HG02938 (cell line): ENCODE results near the gene RRAD.
"Not testable (repeated sequence)": the region's sequence is repeated elsewhere in the genome, so short reads cannot be mapped to it uniquely, and the experiment has no call there.

ENCODE experiments used
- ATAC-seq: cut with Tn5 transposase; IDR thresholded peaks from one replicate; pipeline ENCODE4 v1.9.1; 2021; ENCODE audit warnings: mild to moderate bottlenecking, moderate library complexity; ENCODE audit not compliant: unreplicated experiment

RRAD gene

GRCh38 chr16:66925322-66925840, at the start of gene RRAD:
Gene RRAD, minus strand, starts transcription at chr16:66925535. Its CDS starts 356 bp downstream, at chr16:66925179.
- no peak for ATAC-seq

- not testable (repeated sequence) for ATAC-seq
Observed at GRCh38 chr16:66974932-66975246, 49.6 kb upstream of the RRAD start.

- ATAC-seq, result not testable (repeated sequence)
Observed at GRCh38 chr16:66974156-66974931, 49.0 kb upstream of the RRAD start.

- ATAC-seq, result no peak
Observed at GRCh38 chr16:66973716-66974115, 48.4 kb upstream of the RRAD start.

- ATAC-seq, result no peak
Observed at GRCh38 chr16:66972983-66973382, 47.6 kb upstream of the RRAD start.

- ATAC-seq, result no peak
Observed at GRCh38 chr16:66970775-66971720, 45.7 kb upstream of the RRAD start.

- ATAC-seq, result no peak
Observed at GRCh38 chr16:66968847-66969246, 43.5 kb upstream of the RRAD start.

GRCh38 chr16:66964049-66964448, 38.7 kb upstream of the RRAD start:
- no peak for ATAC-seq

- ATAC-seq, result no peak
Observed at GRCh38 chr16:66961914-66962313, 36.6 kb upstream of the RRAD start.

- ATAC-seq, result no peak
Observed at GRCh38 chr16:66961065-66961744, 35.9 kb upstream of the RRAD start, which contains the start of gene CES3. Gene CES3, plus strand, starts transcription at chr16:66961266. Its CDS starts 42 bp downstream, at chr16:66961308.

- ATAC-seq, result no peak
Observed at GRCh38 chr16:66960270-66960669, 34.9 kb upstream of the RRAD start.

GRCh38 chr16:66959704-66960161, 34.4 kb upstream of the RRAD start:
- no peak for ATAC-seq

- ATAC-seq, result no peak
Observed at GRCh38 chr16:66958857-66959703, 33.7 kb upstream of the RRAD start.

GRCh38 chr16:66956154-66956457, 30.8 kb upstream of the RRAD start:
- ATAC-seq, result not testable (repeated sequence)

- not testable (repeated sequence) for ATAC-seq
Observed at GRCh38 chr16:66955363-66956153, 30.2 kb upstream of the RRAD start.

GRCh38 chr16:66954097-66954659, 28.8 kb upstream of the RRAD start:
- no peak for ATAC-seq

GRCh38 chr16:66953462-66954096, 28.2 kb upstream of the RRAD start:
- no peak for ATAC-seq

GRCh38 chr16:66952430-66953110, 27.2 kb upstream of the RRAD start:
- ATAC-seq, result no peak
